ENCODE measurements around the gene CBFA2T2.
"Not testable (repeated sequence)": the region's sequence is repeated elsewhere in the genome, so short reads cannot be mapped to it uniquely, and the experiment has no call there.

CBFA2T2 gene

DNA sequence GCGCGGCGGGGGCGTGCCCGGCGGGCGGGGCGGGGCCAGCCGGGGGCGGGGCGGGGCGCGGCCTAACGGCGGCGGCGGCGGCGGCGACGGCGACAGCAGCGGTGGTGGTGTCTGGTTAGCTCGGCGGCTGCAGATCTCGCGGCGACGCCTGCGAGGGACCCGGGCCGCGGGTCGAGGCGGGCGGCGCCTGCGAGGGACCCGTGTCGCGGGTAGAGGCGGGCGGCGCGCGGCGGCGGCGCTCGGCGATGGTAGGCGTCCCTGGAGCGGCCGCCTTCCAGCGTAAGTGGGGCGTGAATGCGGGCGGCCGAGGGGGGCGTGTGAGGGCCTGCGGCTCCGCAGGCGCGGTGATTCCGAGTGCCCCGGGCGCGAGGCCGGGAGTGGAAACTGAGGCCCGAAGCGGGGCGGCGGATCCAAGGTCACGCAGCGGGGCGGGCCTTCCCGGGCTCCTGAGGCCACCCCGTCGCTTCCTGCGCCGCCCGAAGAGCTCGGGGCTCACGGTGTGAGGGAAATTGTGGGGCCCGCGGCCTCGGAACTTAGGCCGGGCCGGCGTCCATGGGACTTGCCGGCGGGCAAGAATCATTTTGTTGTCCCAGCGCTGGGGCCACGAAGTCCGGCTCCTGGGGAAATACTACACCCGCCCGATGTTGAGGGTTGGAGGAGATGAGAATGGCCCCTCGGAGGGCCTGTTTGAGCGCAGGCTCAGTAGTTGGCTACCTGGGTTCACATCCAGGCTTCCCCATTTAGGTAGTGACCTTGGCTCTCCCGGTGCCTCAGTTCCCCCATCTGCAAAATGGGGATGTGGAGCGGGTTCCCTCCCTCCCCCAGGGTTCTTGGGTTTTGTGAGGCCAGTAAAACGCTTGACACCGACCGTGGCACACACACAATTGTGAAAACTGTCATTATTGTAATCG, at the start of gene CBFA2T2:
Gene CBFA2T2 (plus strand): TSS at position 74 of the 911 bp plus-strand sequence. CDS start 172 bp downstream, at position 246.
- no peak for DNase-seq

DNA sequence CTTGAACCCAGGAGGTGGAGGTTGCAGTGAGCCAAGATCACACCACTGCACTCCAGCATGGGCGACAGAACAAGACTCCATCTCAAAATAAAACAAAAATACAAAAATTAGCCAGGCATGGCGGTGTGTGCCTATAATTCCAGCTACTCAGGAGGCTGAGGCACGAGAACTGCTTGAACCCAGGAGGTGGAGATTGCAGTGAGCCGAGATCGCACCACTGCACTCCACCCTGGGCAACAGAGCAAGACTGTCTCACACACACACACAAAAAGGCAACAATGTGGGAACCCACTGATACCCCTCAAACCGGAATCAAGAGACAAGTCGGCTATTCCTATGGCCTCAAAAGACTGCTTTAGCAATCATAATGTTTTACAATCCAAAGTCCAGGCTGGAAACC, 49.3 kb upstream of the CBFA2T2 start:
- DNase-seq: not testable (repeated sequence)

DNA sequence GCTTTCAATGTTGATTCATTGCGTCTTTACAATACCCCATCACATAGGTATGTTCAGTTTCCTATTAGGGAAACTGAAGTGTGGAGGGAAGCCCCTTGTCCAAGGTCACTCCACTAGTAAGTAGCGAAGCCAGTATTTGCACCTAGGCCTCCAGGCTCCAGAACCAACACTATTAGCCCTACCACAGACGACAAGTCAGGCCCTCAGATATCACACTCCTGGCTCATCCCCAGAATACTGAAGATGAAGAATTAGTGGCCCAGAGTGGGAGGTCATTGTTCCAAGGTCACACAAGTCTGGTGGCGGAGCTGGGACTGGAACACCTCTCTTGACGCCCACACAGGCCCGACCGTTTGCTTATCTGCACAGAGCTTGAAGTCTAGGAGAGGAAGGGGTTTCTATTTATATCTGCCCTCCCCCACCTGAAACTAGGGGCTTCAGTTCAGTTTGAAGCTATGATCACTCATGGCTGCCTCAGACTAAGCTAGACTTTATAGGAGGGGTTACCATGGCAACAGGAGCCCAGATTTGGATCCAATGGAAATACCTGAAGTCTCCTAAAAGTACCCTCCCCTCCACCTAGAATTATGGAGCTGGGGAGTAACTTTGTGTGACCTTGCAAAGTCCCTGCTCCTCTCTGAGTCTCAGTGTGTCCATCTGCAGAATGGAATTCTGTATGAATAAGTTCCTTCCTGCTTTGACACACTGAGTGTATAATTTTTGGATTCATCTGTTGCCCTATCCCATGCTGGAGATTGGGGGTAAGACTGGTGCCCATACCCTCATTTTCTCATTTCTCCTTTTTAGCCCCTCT, 48.5 kb upstream of the CBFA2T2 start:
- no peak for DNase-seq

DNA sequence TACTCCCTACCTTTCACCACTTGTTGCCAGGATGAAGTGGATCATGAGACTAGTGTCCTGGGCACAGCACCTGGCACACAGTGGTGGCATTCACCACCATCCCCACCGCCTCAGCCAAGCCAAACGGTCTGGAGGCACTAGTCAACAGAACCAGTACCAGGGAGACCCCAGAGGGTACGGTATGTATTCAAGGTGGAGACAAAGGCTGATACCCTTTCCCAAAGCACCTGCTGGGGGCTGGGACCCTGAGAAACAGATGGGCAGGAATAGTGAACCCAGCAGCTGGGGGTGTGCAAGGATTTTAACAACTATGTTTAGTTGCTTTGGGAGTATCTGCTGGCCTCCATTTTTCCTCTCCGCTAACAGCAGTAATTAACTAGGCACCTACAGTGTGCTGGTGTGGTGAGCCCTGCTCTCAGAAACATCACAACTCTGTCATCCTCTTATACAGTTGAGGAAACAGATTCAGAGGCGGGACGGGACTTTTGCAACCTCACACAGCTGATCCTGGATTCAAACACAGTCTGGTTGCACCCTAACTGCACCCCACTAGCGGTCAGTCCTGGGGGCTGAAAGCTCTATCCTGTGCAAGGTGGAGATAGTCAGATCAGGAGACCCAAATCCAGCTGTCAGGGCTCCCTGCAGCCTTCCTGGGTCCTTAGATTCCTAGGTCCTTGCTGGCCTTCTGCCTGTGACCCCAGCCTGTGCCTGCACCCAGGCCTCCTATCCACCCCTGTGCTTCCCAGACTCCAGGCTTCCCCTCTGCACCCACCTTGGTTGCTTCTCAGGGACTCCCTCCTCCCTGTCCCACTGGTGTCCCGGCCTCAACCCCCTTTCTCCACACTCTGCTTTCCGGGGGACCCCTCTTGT, 47.5 kb upstream of the CBFA2T2 start:
- DNase-seq: no peak

DNA sequence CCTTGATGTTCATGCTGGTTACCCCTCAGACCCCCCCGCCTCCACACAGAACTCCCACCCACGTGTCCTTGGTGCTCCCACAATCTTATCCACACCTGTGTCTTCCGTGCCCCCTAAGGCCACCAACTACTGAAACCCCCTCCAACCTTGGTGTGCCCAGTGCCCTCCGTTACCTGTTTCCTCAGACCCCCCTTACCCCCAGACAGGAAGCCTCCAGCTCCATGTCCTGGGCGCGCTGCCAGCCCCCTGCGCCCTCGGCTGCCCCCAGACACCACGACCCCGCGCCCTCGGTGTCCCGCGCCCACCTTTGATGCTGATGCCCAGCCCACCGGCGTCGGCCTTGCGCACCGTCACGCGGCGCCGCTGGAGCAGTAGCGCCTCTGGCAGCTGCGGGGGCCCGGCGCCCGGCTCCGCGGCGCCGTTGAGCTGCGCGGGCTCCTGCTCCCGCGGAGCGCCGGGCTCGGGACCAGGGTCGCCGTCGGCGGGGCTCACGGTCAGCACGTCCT, 46.8 kb upstream of the CBFA2T2 start:
- peak; percentile 59 for DNase-seq

DNA sequence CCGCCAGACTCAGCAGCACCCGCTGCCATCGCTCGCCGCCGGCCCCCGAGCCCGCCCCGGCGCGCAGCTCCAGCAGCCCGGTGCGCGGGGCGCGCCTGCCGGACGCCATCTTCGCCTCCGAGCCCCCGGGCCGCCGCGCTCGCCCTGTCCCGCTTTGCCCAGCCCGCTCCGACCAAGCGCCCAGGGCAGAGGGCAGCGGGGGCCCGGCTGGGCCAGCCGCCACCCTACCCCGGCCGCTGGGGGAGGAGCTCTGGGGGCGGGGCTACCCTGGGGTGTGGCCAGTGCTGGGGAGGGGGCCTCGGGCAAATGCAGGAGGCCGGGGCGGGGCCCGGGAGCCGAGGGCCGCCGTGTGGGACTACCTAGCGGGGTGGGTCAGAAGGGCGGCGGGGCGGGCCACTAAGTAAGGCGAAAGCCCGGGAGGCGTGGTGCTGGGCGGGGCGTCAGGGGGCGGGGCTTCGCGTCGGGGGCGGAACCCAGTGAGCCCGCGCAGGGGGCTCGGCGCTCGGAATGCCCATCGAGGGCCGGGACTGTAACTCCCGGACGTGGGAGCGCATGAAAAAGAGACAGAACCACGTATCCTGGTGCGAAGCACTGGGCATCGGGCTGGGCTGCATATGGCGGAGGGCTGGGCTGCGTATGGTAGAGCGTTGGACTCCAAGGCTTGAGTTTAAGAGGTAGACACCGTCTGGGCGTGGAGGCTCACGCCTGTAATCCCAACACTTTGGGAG, 46.2 kb upstream of the CBFA2T2 start, which contains the start of gene SNTA1:
Gene SNTA1 (minus strand): TSS at position 252 of the 728 bp plus-strand sequence. CDS start 143 bp downstream, at position 109.
- peak; percentile 92 for DNase-seq

DNA sequence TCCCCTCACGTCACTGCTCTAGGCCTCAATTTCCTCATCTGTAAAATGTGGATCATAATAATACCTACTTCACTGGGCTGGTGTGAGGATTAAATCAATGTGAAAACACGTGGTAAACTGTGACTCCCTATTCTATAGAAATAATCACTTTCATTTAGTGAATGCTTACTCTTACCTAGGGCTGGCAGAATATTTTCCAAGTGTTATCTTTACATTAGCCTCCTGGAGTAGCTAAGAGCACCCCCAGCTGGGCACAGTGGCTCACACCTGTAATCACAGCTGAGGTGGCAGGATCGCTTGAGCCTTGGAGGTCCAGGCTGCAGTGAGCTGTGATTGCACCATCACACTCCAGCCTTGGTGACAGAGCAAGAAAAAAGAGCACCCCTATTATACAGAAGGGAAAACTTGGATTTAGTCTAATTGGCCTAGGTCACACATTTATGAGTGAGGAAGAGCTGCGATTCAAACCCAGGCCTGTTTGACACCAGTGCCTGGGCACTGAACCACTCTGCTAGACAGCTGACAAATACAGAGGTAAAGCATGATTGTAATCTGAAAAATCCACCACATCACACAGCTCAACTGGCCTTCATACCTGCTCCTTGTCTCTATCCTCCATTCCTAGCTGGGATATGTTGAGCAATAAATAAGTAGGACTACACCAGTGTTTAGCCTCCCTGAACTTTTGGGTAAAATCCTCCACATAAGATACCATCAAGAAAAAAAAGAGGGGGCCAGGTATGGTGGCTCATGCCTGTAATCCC, 44.9 kb upstream of the CBFA2T2 start:
- DNase-seq: no peak

DNA sequence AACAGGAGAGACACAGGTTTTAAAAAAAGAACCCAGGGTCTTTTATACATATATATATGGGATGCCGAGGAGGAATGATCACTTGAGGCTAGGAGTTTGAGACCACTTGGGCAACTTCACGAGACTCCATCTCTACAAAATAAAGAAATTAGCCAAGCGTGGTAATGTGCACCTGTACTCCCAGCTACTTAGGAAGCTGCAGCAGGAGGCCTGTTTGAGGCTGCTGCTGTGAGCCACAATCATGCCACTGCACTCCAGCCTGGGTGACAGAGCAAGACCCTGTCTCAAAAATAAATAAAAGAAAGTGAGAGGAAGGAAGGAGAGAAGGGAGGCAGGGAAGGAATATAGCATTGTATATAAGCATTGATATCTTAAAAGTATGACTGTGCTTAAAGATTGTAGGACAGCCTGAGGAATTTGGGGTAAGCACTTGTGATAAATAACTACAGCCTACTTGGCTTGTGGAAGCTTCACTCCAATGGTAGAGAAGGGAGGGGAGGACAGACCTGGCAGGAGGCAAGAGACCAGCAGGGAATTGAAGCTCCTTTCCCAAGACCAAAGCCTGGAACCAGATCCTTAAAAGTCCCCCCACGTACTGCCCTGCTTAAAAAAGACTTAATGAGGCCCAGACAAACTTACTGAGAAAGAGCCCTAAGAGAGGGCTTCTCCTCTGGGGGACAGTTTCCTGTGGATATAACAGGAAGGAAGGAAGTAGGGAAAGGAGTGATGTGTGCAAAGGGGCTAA, 43.8 kb upstream of the CBFA2T2 start:
- no peak for DNase-seq

DNA sequence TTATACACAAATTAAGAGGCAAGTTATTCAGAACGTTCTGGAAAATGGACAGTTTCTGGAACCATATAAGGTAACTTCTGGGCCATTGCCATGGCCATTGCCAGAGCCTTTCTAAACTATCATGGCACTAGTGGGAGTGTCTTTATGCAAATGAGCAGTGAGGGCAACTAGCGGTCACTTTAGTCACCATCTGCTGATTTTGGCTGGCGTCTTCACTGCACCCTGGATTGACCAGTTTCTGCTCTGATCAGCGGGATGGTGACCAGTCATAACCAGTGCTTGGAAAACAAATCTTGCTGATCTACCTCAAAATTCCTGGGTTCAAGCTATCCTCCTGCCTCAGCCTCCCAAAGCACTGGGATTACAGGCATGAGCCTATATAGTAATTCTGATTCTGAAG, 39.0 kb upstream of the CBFA2T2 start:
- no peak for DNase-seq

DNA sequence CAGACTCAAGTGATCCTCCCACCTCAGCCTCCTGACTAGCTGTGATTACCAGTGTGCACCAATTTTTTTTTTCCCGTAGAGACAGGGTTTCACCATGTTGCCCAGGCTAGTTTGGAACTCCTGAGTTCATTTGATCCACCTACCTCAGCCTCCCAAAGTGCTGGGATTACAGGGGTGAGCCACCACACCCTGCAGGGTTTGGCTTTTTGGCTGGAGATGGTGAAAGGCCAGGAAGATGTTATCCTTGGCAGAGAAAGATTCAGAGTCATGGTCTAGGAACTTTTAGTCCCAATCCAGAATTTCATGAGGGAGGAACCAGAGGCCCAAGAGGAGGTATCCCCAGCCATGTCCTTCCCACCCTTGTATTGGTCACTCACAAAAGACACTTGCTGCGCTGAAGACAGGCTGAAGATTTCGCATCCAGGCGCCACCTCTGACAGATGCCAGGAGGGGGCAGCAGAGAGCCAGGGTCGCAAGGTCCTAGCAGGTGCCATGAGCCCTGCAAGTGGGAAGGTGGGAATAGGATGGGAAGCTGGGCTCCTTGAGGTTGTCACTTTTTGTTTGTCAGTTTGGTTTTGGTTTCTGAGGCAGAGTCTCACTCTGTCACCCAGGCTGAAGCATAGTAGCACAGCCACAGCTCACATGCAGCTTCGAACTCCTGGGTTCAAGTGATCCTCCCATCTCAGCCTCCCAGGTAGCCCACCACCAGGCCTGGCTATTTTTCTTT, 32.8 kb upstream of the CBFA2T2 start:
- DNase-seq: peak; percentile 89

DNA sequence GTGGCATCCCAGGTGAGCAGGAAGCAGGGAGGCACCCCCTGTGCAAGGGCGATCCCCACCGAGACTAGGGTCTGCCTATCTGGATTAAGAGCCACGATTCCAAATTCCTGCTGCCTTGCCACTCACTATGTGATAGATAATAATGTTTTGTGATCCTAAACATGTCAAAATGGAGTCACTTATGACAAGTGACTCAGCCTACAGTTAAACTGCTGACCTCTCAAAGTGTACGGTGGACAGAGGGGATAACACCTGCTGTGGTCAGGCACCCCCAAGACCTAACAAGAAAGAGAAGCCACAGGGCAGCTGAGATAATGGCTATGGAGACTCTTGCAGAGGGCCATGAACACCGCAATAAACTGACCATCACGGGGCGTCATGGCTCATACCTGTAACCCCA, 30.3 kb upstream of the CBFA2T2 start:
- DNase-seq: no peak

DNA sequence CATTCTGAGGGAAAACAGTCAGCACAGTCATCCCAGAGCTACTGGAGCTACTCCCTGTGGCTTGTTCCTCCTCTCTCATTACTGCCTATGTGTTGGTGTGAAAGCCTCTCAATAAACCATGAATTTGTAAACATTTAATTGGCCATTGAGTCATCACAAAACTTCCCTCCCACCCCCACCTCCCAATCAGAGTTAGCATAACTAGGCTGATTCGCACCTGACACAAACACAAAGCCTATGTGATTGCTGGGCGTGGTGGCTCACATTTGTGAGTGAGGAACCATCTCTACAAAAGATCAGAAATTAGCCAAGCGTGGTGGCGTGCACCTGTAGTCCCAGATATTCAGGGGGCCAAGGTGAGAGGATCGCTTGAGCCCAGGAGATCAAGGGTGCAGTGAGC, 29.2 kb upstream of the CBFA2T2 start:
- no peak for DNase-seq

DNA sequence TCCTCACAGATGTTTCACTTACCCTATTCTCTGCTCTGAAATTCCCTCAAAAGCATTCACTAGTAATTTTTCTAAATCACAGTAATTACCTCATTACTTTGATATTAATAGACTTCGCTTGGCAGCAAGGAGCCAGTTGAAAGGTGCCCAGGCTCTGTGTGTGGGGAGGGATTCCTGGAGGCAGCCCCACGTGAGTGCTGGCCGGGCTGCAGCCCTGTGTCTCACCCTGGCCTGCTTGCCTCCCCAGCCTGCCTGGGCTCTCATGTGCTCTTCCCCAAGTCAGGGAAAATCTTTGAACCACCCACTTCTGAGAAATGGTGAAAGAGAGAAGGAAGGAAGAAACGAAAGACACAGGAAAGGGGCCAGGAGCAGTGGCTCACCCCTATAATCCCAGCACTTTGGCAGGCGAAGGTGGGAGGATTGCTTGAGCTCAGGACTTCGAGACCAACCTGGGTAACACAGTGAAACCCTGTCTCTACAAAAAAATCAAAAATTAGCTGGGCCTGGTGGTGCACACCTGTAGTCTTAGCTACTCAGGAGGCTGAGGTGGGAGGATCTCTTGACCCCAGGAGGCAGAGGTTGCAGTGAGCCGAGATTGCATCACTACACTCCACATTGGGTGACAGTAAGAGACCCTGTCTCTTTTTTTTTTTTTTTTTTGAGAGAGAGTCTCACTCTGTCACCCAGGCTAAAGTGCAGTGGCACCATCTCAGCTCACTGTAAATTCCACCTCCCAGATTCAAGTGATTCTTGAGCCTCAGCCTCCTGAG, 26.4 kb upstream of the CBFA2T2 start:
- DNase-seq: no peak

DNA sequence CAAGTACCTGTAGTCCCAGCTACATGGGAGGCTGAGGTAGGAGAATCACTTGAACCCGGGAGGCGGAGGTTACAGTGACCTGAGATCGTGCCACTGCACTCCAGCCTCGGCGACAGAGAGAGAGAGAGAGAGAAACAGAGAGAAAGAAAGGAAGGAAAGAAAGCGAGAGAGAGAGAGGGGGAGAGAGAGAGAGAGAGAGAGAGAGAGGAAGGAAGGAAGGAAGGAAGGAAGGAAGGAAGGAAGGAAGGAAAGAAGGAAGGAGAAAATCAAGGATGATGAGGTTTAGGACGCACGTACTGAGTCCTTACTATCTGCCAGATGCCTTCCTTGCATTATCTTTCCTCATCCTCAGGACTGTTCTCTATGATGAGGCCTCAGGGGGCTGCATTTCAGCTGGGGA, 25.1 kb upstream of the CBFA2T2 start:
- not testable (repeated sequence) for DNase-seq

DNA sequence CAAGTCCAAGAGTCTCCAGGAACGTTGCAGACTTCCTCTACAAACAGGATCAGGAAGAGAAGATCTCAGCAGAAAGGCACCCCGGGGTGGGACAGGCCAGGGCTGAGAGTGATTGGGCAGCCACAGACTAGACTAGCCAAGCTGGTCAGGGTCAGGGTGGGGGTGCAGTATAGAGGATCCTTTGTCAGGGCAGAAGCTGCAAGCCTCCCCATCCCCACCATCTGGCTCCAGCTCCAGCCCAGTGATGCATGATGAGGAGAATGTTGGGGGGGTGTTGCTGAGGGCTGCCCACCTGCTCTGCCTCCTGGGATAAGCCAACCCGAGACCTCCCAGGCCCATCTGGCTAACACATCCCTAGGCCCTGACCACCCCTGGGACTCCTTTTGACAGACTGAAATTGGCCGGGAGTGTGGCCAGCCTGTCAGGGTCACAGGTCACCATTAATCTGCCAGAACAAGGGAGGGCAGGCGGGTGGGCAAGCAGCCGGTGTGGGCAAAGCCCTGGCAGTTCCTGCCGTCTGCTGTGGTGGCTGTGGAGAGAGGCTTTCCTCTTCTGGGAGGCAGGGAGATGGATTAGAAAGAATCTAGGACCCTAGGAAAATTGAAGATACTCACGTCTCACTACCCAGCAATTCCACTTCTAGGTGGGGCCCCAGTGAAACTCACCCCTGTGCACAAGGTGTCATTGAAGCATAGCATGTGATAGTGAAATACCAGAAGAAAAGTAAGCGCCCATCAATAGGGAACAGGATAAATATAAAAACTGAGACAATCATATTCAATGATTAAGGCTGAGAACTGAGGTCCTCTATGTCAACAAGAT, 24.2 kb upstream of the CBFA2T2 start:
- DNase-seq: peak; percentile 42

DNA sequence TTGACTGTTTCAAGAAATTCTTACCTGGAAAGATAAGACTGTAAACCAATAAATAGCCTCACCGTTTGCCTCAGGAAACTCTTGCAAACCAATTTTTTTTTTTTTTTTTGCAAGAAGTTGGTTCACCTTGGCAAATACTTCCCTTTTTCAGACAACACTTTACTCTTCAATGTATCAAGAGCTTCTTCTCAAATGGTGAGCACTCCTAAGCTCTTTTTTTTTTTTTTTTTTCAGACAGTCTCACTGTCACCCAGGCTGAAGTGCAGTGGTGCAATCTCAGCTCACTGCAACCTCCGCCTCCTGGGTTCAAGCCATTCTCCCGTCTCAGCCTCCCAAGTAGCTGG, 23.6 kb upstream of the CBFA2T2 start:
- DNase-seq: no peak

DNA sequence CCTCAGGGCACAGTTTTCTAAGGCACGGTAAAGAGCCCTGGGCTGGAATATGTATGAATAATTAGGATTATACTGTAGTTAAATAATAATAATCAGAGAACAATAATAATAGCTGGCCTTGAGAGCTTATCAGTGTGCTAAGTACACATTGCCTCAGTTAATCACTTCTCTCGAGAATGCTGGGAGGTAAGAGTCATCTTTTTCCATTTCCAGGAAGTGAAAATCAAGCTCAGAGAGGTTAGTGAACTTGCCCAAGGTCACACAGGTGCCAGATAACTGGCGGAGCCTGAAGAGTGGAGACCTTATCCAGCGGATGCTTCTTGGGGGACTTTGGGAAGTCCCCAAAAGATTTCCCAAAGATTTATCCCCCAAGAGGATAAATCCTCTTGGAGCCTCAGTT, 19.4 kb upstream of the CBFA2T2 start:
- no peak for DNase-seq

DNA sequence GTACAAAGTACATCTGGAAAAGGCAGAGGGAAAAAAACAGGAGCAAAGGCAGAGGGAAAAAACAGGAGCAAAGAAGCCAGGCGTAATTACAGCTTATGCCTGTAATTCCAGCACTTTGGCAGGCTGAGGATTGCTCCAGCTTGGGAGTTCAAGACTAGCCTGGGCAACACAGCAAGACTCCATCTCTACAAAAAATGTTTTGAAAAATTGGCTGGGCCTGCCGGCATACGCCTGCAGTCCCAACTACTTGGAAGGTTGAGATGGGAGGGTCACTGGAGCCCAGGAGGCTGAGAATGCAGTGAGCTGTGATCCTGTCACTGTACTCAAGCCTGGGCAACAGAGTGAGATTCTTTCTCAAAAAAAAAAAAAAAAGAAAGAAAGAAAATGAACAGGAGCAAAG, 19.0 kb upstream of the CBFA2T2 start:
- DNase-seq: no peak
